Glomerular visceral epithelial cell (primary cell): ENCODE results near the gene LRTM2.
A peak's percentile ranks its signal among the peaks of the same experiment; 100 is the strongest.

Experiments used
- DNase-seq: peaks from one replicate; pipeline ENCODE4 v3.0.0-alpha.2; 2016; ENCODE audit errors: extremely low spot score

The LRTM2 gene

DNA sequence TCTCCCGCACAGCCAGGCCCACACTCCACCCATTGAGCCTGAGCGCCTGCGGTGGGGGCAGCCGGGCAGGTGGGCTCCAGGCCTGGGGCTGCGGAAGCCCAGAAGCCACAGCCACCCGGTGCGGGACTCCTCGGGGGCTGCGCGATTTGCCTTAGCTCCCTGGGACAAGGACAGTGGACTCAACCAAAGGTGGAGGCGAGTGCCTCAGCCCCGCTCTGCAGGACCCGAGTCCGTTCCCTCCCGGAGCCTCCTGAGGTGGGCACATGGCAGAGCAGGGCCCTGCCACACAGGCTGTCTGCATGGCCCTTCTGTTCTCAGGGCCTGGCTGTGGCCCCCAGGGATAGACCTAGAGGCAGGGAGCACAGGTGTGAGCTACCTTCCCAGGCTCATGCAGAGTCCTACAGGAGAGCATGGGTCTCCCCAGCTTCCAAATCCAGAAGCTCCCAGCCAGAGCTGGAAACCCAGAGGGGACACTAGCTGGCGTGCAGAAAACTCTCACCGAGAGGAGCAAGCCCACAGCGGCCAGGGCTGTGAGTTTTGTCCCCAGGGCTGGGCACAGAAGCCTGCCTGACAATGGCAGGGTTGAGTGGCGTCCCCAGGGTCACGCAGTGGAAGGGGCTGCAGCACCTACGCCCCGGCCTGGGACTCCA lies 22.2 kb upstream of the LRTM2 start:
- DNase-seq = no peak

DNA sequence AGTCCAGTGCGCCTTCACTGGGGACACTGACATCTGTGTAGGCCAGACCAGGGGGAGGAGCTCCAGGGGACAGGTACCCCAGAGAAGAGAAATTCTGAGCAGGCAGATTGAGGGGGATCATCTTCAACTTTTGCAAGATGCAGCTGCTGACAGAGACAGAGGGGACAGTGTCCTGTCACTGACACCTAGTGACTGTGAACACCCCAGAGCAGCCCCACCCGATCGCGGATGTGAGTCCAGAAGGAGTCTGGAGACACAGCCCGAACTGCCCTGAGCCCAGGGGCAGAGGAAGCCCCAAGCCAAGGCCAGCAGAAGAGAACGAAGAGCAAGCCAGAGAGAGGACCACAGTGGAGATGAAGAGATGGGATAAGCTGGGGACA lies 21.7 kb upstream of the LRTM2 start:
- DNase-seq = no peak

DNA sequence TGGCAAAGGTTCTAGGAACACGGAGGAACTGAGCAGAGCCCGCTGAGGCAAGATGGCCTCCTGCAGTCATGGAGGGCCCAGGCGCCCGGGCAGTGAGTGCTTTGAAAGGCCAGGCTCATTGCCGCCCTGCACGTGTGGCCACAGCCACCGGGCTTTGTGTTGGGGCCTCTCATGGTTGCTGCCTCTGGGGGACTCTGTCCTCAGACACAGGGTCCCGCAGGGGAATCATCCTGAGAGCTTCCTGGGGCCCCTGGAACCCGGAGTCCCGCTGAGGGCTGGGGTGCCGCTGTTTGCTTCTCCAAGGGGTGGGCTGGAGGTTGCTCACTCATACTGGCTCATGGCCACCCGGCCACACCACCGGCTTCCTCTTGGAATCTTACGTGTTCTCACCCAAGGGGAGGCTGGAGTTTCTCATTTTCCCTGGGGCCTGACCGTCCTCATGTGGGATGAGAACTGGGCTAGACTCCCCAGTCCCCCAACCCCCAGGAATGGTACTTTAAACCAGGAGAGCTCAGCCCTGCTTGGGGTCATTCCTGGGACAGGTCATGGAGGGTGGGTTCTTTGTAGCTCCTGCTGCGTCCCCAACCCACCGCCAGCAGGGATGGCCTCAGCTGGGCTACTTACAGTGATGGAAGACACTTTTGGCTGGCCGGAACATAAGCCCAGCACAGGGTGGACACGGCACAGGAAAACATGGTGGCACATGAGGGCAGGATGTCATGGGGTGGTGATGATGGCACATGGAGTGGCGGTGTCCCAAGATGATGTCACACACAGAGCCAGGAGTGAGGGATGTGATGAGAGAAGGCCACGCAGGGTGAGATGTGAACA lies 21.1 kb upstream of the LRTM2 start:
- no peak for DNase-seq

DNA sequence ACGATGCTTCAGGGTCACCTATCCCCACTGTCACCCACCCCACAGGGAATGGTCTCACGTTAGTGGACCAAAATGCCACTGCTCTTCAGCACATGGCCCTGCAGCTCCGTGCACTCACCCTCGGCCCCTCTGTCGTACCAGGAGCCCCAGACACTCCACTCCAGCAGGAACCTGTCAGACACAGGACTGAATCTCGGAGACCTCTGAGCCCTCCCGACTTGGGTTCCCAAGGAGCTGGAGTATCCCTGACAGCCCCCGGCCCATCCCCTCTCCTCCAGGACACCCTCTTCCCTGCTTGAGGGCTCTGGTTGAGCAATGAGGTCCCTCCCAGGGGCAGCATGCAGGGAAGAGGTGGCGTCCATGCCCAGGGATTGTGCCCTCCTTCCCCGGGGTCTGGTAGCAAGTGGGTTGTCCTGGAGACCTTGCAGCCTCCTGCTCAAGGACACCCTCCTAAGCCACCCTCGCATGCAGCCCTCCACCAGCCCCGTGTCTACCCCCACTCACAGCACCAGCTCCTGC lies 20.4 kb upstream of the LRTM2 start:
- no peak for DNase-seq

DNA sequence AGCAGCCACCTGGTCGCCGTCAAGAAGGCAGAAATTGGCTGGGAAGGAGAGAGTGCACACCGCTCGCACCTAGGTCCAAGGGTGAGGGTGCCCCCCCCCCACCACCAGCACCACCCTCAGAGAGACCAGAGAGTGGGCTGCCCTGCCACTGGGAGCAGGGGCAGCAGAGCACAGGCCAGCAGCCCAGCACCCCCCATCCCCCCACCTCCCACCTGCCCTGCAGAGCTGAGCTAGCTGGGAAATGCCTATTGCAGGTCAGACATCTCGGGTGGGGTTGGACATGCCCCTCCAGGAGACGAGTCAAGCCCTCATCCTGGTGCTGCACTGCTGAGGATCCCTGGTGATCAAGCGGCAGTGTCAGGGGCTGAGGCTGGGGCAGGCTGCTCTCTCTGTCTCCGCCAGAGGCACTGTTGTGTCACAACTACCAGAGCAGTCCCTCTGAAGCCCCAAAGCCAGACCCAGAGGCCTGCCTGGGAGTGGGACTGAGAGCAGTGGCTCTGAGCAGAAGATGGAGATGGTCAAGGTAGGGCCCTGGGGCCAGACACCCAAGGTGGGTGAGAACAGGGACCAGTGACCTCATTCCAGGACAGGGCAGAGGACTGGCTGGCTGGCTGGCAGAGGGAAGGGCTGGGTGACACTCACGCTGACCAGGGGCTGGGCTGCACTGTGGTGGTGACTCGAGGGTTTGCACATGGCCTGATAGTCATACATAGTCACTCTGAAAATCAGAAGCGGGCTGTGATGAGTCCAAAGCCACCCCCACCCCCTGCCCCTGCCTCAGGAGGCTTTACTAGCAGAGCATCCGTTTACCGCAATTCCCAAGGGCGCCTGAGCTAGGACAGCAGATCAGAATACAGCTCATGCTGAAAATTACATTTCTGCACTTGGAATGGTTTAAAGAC lies 19.7 kb upstream of the LRTM2 start:
- DNase-seq = no peak

DNA sequence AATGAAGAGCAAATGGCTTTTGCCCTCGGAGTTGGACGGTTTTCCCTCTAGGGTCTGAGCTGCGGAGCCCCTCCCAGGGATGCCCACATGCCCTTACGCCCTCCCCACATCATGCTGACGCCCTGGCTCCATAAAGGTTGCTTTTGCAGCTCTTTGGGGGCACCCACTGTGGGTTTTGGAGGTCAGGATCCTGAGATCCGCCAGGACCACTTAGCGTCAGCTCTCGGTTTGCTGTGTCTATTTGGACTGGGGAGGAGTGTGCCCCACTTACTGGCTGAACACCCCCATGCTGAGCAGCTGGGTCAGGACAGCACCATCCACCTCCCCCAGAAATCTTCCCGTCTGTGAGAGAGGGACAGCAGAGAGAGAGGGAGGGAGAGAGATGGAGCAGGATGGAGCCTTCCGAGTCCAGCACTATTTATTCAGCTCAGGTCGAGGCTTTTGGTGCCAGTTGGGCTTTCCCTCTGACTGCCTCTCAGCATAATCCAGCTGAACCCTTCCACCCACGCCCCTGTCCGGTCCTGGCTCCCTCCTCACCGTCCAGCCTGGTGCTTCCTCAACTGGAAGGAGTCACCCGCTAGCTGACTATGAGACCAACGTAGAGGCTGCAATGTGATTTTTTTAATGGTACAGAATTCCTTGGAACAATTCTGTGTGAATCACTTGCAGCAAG lies 18.9 kb upstream of the LRTM2 start:
- no peak for DNase-seq

DNA sequence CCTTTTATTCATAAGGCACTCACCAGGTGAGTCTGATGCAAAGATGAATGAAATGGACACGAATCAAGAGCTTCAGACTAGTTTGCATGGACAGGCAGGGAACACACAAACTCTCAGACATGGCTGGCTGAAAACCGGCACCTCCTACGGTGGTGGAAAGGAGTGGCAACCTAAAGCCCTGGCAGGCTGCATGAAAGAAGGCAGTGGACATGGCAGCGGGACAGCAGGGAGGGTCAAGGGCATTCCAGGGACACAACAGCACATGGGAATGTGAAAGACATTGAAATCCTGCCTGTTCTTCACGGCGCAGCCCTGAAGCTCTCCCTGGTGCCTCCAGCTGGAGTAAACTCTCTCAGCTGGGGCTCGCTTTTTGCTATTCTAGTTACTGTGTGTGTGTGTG lies 16.6 kb upstream of the LRTM2 start:
- no peak for DNase-seq

DNA sequence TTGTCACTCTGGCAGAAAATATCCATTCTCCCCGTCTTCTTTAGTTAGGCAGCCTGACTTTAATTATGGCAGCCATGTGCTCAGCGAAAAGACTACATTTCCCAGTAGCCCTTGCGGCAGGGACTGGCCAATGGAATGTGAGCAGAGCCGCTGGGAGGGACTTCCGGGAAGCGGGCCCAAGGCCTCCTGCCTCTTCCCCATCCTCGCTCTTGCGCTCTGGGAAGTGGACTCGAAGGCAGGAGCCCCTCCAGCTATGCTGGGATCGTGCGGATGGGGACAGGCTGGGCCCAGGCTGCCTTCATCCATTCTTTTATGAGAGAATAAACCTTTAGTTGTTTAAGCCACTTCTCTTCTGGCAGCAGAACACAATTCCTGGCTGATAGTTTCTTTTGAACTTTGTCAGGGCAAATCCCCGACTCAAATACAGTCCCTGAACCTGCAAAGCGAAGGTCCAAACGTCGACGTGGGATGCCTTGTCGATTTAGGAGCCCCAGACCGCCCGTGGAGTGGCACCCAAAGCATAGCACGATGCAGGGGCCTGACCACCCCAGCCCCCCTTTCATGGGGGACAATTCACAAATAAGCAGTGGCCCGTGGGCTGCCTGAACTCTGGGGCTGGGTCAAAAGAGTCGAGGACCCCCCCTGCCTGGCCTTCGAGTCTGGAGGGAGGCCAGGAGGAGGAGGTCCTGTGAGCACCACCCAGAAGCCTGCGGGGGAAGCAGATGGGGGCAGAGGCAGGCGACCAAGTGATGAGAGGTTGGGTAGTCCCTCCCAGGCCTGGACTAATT lies 15.6 kb upstream of the LRTM2 start:
- DNase-seq = peak; percentile 79

DNA sequence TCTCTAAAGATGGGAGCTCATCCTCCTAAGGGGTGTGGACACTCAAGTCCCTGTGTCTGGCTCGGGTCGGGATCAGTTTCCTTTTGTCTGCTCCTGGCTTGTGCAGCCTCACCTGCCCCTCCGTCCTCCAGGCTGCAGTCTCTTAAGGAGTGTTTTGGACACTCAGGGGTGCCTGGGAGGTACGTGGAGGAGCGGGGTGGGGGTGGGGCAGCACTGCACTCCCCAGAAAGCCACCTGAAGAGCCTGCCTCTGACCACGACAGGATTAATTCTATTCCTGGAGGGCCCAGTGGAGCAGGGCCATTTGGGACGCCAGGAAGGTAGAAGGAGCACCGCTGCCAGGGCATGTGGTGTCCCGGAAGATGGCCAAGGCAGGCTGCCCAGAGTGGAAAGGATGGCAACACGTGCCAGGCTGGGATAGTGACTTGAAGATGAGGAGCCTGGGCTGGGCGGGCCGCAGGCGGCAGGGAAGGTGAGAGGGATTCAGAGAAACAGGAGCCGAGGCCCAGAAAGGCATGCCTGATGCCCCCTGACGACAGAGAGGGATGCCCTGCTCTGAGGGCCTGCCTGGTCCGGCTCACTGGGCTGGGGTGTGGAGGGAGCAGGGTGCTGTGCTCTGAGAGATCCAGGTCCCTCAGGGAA lies 14.8 kb upstream of the LRTM2 start:
- DNase-seq = no peak

DNA sequence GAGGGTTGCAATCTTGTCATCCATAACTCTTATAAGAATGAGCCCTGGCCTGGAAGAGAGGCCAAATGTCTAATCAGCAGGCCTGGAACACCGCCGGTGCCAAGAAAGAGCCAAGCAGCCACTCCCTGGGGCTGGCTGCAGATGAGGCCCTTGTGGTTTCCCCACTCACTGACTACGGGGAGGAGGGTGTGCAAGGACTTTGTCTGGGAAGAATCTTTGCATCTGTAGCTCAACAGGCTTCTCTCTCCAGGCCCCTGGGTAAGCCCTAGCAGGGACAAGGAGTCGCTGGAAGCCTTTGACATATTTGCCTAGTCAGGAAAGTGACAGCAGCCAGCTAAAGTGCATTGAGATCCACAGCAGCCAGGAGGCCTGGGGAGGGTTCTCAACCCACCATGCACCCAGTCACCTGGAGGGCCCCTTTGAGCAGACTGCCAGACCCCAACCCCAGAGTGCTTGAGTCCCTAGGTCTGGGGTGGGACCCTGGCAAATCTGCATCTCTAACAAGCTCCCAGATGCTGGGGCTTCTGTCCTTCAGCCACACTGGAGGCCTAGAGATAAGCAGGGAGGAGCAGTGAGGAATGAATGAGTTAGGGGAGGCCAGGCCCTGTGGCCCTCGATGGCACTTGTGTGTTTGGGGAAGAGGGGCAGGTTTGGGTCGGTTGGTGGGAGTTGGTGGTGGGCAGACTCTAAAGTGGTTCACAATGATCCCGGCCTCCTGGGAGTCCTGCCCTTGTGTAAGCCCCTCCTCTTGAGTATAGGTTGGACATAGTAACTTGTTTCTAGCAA lies 13.9 kb upstream of the LRTM2 start:
- DNase-seq = no peak

DNA sequence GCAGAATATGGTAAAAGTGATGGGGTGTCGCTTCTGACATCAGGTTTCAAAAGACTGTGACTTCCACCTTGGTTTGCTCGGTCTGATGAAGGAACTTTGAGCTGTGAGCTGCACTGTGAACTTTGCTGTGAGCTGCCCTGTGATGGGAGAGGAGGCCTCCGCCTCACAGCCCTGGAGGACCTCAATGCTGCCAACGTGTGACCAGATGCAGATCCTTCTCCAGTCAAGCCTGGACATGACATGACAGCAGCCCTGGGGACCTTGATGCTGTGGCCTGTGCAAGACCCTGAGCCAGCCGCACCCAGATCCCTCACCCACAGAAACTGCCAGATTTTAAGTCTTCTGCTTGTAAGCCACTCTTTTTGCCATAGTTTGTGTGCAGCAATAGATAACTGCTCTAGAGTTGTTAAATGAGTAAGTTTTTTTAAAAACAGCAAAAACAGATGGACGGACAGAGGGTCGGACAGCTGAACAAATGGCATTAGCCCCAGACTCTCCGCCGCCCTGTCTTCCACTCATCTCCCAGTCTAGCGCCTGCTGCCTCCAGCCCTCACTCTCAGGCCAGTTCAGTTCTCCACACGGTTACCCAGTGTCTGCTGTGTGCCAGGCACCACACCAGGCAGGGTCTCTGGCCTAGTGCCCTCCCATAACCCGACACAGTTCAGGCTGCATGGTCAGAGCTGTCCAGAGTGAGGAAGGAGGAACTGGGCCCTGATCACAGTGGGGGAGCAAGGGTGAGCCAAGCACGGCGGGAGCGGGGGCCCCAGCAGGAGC lies 13.1 kb upstream of the LRTM2 start:
- no peak for DNase-seq

DNA sequence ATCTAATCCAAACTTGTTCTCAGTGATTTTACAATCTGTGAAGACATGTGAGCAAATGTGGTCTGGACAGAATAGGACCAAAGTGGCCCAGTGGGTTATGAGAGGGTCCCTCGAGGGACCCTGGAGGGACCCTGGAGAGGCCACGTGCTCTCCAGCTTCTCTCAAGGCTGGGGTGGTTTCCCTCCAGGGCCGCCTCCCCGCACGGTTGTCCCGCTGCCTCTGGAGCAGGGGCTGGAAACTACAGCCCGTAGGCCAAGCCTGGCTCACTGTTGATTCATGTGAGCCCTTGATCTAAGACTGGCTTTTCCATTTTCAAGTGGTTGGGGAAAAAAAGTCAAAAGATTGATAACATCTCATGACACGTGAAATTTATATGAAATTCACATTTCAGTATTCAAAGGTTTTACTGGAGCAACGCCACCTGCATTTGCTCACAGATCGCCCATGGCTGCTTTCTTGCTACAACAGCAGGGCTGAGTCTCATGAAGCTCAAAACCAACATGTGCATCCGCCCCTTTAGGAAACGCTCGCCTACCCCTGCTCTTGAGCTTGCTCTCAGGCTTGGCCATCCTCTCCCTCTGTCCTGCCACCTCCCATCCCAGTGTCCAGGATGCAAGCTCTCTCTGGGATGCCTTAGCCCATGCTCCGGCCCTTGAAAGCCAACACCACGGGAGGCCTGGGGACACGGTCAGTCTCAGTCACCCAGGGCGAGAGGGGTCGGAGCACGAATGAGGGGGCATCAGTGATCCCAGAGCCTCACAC lies 12.1 kb upstream of the LRTM2 start:
- DNase-seq = no peak

DNA sequence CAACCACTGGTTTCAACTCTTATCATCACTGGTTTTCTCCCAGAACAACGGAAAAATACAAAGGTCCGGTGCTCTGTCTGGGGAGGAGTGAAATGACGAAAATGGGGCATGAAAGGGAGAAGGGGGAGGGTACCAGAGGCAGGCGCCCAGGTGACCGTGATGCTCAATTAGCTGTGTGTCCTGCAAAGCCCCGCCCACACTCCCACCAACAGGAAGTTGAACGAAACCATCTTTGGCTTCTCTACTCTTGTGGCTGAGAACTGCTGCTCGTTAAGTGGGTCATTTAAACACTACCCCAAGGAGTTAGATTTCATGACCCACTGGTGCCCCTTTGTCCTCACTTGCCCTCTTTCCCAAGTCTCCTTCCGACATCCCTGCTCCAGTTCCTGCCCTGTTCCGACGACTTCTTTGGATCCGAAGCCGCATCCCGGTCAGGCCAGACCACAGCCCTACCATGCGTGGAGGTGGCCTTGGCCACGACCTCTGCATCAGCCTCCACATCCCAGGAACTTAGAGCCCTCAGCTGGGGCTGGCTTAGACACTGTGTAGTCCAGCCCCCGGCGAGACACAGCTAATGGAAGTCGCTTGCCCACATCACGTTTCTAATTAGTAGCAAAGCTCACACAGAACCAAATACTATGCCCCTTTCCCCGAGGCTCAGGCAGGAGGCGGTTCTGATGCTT lies 11.4 kb upstream of the LRTM2 start:
- no peak for DNase-seq

DNA sequence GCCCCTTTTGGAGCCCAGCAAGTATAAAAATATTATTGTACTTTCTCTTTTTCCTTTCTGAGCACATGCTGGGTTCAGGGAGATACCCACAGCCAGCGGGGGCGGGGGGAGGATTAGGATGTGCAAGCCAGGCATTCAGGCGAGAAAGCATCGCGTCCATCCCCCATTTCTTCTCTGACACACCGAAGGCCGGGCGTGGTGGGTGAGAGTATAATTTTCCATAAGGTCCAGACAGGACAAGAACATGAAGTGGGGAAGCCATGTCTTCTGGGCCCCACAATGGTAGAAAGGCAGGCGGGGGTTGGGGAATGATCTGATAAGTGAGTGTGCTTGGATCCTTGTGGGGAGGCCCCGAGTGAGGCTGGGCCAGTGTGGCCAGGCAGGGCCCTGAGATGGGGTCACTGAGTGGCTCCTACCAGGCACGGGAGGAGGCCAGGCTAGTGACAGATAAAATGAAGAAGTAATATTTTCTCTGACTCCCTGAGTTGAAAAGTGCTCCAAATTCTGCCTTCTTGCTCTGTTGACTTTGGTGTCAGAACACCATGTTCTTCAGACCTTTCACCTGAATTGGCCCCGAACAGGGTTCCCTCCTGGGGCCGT lies 10.7 kb upstream of the LRTM2 start:
- no peak for DNase-seq

DNA sequence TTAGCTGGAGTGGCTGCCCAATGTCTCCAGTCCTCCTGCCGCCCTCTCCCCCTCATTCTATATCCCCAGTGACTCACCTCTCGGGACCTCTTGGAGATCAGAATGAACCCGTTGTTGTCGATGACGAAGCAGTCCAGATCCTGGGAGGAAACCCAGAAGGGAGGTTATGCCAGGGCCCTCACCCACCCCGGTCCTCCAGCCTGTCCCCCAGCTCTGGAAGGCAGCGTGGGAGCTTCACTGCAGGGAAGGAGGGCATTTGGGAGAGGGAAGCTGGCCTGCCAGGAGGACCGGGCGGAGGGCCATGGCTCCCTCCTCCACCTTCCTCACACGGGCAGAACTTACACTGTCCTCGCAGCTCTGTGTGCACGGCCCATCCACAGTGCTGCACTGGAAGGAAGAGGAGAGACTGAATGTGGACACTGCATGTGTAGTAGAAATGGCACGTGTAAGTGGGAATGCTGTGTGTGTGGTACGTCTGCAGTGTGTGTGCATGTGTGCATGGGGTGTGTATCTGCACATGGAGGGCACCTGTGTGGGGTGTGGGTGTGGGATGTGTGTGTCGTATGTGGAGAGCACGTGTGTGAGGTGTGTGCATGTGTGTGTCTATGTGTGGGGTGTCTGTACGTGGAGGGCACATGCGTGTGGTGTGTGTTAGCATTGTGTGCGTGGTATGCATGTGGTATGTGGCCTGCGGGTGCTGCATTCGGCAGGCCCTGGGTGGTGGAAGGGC lies 10.0 kb upstream of the LRTM2 start:
- no peak for DNase-seq

DNA sequence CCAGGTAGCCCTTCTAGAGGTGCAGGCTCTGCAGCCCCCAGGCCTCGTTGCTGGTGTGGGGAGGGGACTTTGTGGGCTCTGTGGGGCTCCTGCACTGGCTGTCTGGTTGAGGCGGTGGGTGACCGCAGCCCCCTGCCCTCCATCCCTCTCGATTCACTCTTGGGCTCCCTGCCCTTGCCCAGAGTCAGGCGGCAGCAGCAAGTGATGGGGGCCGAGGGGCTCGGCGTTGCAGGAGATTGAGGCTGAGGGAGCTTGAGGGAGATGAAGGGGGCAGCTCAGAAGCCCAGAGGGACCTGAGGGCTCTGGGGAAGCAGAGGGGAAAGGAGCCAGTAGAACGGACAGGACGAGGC lies 9.5 kb upstream of the LRTM2 start:
- no peak for DNase-seq
